ENCODE measurements around the gene RASSF8.

DNA sequence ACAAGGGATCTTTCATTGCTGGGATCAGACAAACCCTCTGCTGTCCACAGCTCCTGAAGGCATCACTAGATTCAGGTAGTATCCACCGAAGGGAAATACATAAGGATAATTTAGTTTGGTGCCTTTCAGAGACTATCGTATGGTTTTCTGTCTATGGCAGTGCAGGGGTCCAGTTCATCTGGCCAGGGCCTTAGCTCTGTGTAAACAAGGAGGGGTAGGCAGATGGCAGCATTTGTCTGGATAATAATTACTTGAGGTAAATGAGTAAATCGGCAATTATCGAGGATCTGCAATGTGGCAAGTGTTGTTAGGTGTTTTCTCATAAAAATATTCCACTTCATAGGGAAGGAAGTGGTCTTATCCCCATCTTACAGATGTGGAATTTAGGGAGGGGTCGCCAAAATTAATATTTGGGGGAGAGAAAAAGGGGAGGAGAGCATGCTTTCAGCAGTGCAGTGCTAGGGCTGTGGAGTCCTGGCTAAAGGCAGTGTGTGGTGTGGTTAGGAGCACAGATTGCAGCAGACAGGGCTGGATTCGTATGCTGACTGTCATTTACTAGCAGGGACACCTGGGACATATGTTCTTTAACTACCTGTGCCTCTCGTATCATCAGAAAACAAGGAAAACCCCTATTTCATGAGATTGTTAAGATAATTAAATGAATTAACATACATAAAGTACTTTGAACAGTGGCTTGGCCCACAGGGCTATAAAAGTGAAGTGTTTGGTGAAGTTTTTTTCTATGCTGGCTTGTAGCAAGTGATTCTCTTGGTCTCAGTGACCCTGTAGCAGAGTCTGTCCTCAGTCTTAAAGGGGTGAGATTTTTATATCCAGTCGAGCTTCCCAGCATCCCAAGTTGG, 27.1 kb downstream of the RASSF8 start:
- TF ChIP-seq, protein P1, sequence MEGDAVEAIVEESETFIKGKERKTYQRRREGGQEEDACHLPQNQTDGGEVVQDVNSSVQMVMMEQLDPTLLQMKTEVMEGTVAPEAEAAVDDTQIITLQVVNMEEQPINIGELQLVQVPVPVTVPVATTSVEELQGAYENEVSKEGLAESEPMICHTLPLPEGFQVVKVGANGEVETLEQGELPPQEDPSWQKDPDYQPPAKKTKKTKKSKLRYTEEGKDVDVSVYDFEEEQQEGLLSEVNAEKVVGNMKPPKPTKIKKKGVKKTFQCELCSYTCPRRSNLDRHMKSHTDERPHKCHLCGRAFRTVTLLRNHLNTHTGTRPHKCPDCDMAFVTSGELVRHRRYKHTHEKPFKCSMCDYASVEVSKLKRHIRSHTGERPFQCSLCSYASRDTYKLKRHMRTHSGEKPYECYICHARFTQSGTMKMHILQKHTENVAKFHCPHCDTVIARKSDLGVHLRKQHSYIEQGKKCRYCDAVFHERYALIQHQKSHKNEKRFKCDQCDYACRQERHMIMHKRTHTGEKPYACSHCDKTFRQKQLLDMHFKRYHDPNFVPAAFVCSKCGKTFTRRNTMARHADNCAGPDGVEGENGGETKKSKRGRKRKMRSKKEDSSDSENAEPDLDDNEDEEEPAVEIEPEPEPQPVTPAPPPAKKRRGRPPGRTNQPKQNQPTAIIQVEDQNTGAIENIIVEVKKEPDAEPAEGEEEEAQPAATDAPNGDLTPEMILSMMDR (IDR thresholded peaks at IDR 0.05): no peak
- TF ChIP-seq POLR2A (IDR thresholded peaks at IDR 0.05): no peak

All from heart left ventricle (tissue), 13 donors.